HEK293 (cell line): Measurements from ENCODE around the gene PAF1.
A peak's percentile ranks its signal among the peaks of the same experiment; 100 is the strongest.

Experiments used
- FEZF1 ChIP-seq: fragments of 450-650 bp; formaldehyde crosslinking; IDR thresholded peaks from 2 replicates; pipeline ENCODE4 v1.5.1; 2016; ENCODE audit warnings: missing biosample characterization, missing genetic modification characterization
- HOXC10 ChIP-seq: sonication (generic); formaldehyde crosslinking; IDR thresholded peaks from 2 replicates; pipeline ENCODE4 v1.8.1; 2023; ENCODE audit warnings: mild to moderate bottlenecking, missing genetic modification reagents
- IKZF3 ChIP-seq: fragments of 450-650 bp; IDR thresholded peaks from 2 replicates; pipeline ENCODE4 v1.5.0; 2018; ENCODE audit warnings: missing biosample characterization, mild to moderate bottlenecking, missing genetic modification characterization, moderate library complexity
- MEIS1 ChIP-seq: sonication (generic); formaldehyde crosslinking; IDR thresholded peaks from 2 replicates; pipeline ENCODE4 v1.8.1; 2022; ENCODE audit warnings: missing genetic modification reagents, mild to moderate bottlenecking, borderline replicate concordance
- REPIN1 ChIP-seq: fragments of 450-650 bp; formaldehyde crosslinking; IDR thresholded peaks from 2 replicates; pipeline ENCODE4 v1.5.1; 2017; ENCODE audit warnings: missing biosample characterization, missing genetic modification characterization, low read depth
- SCRT1 ChIP-seq: fragments of 450-650 bp; formaldehyde crosslinking; IDR thresholded peaks from 2 replicates; pipeline ENCODE4 v1.5.1; 2016; ENCODE audit warnings: missing biosample characterization, missing genetic modification characterization, borderline replicate concordance
- SETDB1 ChIP-seq: IDR thresholded peaks from one replicate; pipeline ENCODE4 v1.6.1; 2017; ENCODE audit warnings: mild to moderate bottlenecking, low read length, moderate library complexity, mixed read lengths; ENCODE audit not compliant: insufficient read length
- SP2 ChIP-seq: fragments of 450-650 bp; formaldehyde crosslinking; IDR thresholded peaks from 2 replicates; pipeline ENCODE4 v1.5.1; 2016; ENCODE audit warnings: missing biosample characterization, missing genetic modification characterization
- SP3 ChIP-seq: fragments of 450-650 bp; formaldehyde crosslinking; IDR thresholded peaks from 2 replicates; pipeline ENCODE4 v1.5.1; 2016; ENCODE audit warnings: missing biosample characterization, missing genetic modification characterization
- YY1 ChIP-seq: fragments of 450-650 bp; formaldehyde crosslinking; IDR thresholded peaks from 2 replicates; pipeline ENCODE4 v1.5.1; 2018; ENCODE audit warnings: missing biosample characterization, missing genetic modification characterization
- YY2 ChIP-seq: fragments of 450-650 bp; formaldehyde crosslinking; IDR thresholded peaks from 2 replicates; pipeline ENCODE4 v1.5.1; 2016; ENCODE audit warnings: missing biosample characterization, missing genetic modification characterization
- ZBTB1 ChIP-seq: fragments of 450-650 bp; formaldehyde crosslinking; IDR thresholded peaks from 2 replicates; pipeline ENCODE4 v1.5.1; 2016; ENCODE audit warnings: missing biosample characterization, missing genetic modification characterization
- ZBTB17 ChIP-seq: fragments of 450-650 bp; formaldehyde crosslinking; IDR thresholded peaks from 2 replicates; pipeline ENCODE4 v1.5.1; 2016; ENCODE audit warnings: missing biosample characterization, missing genetic modification characterization
- ZFP41 ChIP-seq: fragments of 450-650 bp; formaldehyde crosslinking; IDR thresholded peaks from 2 replicates; pipeline ENCODE4 v1.5.1; 2016; ENCODE audit warnings: missing biosample characterization, missing genetic modification characterization, borderline replicate concordance
- ZNF133 ChIP-seq: fragments of 450-650 bp; formaldehyde crosslinking; IDR thresholded peaks from 2 replicates; pipeline ENCODE4 v1.5.1; 2016; ENCODE audit warnings: missing biosample characterization, missing genetic modification characterization
- ZNF155 ChIP-seq: fragments of 450-650 bp; formaldehyde crosslinking; IDR thresholded peaks from 2 replicates; pipeline ENCODE4 v1.5.1; 2016; ENCODE audit warnings: missing biosample characterization, missing genetic modification characterization
- ZNF169 ChIP-seq: fragments of 450-650 bp; formaldehyde crosslinking; IDR thresholded peaks from 2 replicates; pipeline ENCODE4 v1.5.1; 2016; ENCODE audit warnings: missing biosample characterization, missing genetic modification characterization
- ZNF2 ChIP-seq: fragments of 450-650 bp; formaldehyde crosslinking; IDR thresholded peaks from 2 replicates; pipeline ENCODE4 v1.5.1; 2016; ENCODE audit warnings: missing biosample characterization, missing genetic modification characterization
- ZNF223 ChIP-seq: fragments of 450-650 bp; formaldehyde crosslinking; IDR thresholded peaks from 2 replicates; pipeline ENCODE4 v1.5.1; 2016; ENCODE audit warnings: missing biosample characterization, missing genetic modification characterization
- ZNF239 ChIP-seq: fragments of 450-650 bp; formaldehyde crosslinking; IDR thresholded peaks from 2 replicates; pipeline ENCODE4 v1.5.1; 2016; ENCODE audit warnings: missing biosample characterization, missing genetic modification characterization
- ZNF324 ChIP-seq: fragments of 450-650 bp; formaldehyde crosslinking; IDR thresholded peaks from 2 replicates; pipeline ENCODE4 v1.5.1; 2016; ENCODE audit warnings: missing biosample characterization, missing genetic modification characterization
- ZNF350 ChIP-seq: fragments of 450-650 bp; formaldehyde crosslinking; IDR thresholded peaks from 2 replicates; pipeline ENCODE4 v1.5.0; 2017; ENCODE audit warnings: missing biosample characterization, mild to moderate bottlenecking, missing genetic modification characterization
- ZNF48 ChIP-seq: fragments of 450-650 bp; formaldehyde crosslinking; IDR thresholded peaks from 2 replicates; pipeline ENCODE4 v1.5.1; 2016; ENCODE audit warnings: missing biosample characterization, missing genetic modification characterization
- ZNF585B ChIP-seq: fragments of 450-650 bp; formaldehyde crosslinking; IDR thresholded peaks from 2 replicates; pipeline ENCODE4 v1.5.1; 2016; ENCODE audit warnings: missing biosample characterization, missing genetic modification characterization
- ZNF623 ChIP-seq: fragments of 450-650 bp; formaldehyde crosslinking; IDR thresholded peaks from 2 replicates; pipeline ENCODE4 v1.5.1; 2016; ENCODE audit warnings: missing biosample characterization, missing genetic modification characterization
- ZNF664 ChIP-seq: fragments of 450-650 bp; formaldehyde crosslinking; IDR thresholded peaks from 2 replicates; pipeline ENCODE4 v1.5.1; 2016; ENCODE audit warnings: missing biosample characterization, missing genetic modification characterization
- ZNF76 ChIP-seq: fragments of 450-650 bp; formaldehyde crosslinking; IDR thresholded peaks from 2 replicates; pipeline ENCODE4; 2016; ENCODE audit warnings: low read depth, missing biosample characterization, missing genetic modification characterization, borderline replicate concordance
- ZNF843 ChIP-seq: fragments of 450-650 bp; formaldehyde crosslinking; IDR thresholded peaks from 2 replicates; pipeline ENCODE4 v1.5.1; 2016; ENCODE audit warnings: missing biosample characterization, missing genetic modification characterization
- ZSCAN23 ChIP-seq: fragments of 450-650 bp; formaldehyde crosslinking; IDR thresholded peaks from 2 replicates; pipeline ENCODE4 v1.5.1; 2016; ENCODE audit warnings: missing biosample characterization, missing genetic modification characterization
- ZXDB ChIP-seq: fragments of 450-650 bp; formaldehyde crosslinking; IDR thresholded peaks from 2 replicates; pipeline ENCODE4 v1.5.1; 2016; ENCODE audit warnings: missing biosample characterization, missing genetic modification characterization
- TF ChIP-seq, protein P1 (sequence below): fragments of 450-650 bp; IDR thresholded peaks from 2 replicates; pipeline ENCODE4 v1.5.1; 2018; ENCODE audit warnings: missing biosample characterization, mild to moderate bottlenecking, missing genetic modification characterization
- TF ChIP-seq, protein P2 (sequence below): fragments of 450-650 bp; formaldehyde crosslinking; IDR thresholded peaks from 2 replicates; pipeline ENCODE4 v1.5.1; 2016; ENCODE audit warnings: missing biosample characterization, missing genetic modification characterization
- TF ChIP-seq, protein P3 (sequence below): fragments of 450-650 bp; formaldehyde crosslinking; IDR thresholded peaks from 2 replicates; pipeline ENCODE4 v1.5.1; 2016; ENCODE audit warnings: missing biosample characterization, missing genetic modification characterization, low read depth
- TF ChIP-seq, protein P4 (sequence below): fragments of 450-650 bp; formaldehyde crosslinking; IDR thresholded peaks from 2 replicates; pipeline ENCODE4 v1.5.1; 2017; ENCODE audit warnings: missing biosample characterization, missing genetic modification characterization

Gene PAF1

DNA sequence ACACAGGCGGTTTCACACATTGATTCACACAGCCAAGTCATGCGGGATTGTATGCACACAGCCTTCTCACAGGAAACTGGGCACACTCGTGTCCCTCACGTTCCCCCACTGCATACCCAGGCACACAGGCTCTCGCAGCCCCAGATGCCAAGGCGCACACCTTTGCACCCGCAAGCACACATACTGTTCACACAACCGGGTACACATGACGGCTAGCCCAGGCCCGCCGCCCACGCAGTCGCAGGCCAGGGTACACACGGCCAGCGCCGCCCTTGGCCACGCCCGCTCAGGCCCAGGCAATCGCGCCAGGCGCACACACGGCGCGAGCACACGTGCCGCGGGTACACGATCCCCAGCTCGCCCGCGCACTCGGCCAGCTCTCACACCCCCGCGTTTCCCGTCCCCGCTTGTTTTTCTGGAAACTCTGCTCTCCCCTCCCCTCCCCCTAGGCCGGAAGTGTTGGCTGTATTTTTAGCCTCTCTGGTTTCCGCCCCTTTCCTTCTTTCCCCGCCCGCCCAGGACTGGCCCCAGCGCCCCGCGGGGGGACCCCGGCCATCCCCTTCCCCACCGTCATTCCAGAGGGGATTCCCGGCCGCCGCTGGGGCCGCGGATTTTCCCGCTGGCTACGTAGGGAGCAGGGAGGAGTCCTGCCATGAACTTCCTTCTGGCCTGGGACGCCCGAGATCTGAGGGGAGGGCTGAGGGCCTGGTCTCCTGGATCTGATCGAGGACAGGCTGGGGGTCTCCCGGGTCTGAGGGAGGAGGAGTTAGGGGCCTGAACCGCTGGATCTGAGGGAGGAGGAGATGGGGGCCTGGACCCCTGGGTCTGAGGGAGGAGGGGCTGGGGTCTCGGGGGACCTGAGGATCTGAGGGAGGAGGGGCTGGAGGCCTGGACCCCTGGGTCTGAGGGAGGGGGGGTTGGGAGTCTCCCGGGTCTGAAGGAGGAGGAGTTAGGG is 11.7 kb upstream of the PAF1 start (continued):
- TF ChIP-seq, protein P1, sequence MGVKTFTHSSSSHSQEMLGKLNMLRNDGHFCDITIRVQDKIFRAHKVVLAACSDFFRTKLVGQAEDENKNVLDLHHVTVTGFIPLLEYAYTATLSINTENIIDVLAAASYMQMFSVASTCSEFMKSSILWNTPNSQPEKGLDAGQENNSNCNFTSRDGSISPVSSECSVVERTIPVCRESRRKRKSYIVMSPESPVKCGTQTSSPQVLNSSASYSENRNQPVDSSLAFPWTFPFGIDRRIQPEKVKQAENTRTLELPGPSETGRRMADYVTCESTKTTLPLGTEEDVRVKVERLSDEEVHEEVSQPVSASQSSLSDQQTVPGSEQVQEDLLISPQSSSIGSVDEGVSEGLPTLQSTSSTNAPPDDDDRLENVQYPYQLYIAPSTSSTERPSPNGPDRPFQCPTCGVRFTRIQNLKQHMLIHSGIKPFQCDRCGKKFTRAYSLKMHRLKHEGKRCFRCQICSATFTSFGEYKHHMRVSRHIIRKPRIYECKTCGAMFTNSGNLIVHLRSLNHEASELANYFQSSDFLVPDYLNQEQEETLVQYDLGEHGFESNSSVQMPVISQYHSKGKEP (tag by site-specific recombination) = peak; percentile 43; the same call in 1 of the 2 replicates
- TF ChIP-seq ZSCAN23 (tag by site-specific recombination) = 0 out of 2 replicates have a peak, but pooled peaks have one; percentile 21
- TF ChIP-seq ZNF623 (tag by site-specific recombination) = no peak
- peak; percentile 47 for TF ChIP-seq ZNF324 (tag by site-specific recombination)
- peak; percentile 89 for TF ChIP-seq ZNF843
- TF ChIP-seq ZNF2 (tag by site-specific recombination) = peak; percentile 92
- TF ChIP-seq, protein P2, sequence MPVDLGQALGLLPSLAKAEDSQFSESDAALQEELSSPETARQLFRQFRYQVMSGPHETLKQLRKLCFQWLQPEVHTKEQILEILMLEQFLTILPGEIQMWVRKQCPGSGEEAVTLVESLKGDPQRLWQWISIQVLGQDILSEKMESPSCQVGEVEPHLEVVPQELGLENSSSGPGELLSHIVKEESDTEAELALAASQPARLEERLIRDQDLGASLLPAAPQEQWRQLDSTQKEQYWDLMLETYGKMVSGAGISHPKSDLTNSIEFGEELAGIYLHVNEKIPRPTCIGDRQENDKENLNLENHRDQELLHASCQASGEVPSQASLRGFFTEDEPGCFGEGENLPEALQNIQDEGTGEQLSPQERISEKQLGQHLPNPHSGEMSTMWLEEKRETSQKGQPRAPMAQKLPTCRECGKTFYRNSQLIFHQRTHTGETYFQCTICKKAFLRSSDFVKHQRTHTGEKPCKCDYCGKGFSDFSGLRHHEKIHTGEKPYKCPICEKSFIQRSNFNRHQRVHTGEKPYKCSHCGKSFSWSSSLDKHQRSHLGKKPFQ (tag by site-specific recombination) = peak; percentile 98
- 0 out of 2 replicates have a peak, but pooled peaks have one; percentile 82 for TF ChIP-seq ZNF169 (tag by site-specific recombination)
- TF ChIP-seq ZNF223 (tag by site-specific recombination) = no peak
- TF ChIP-seq HOXC10 (CRISPR knock-in tag) = no peak
- TF ChIP-seq ZFP41 (tag by site-specific recombination) = no peak
- TF ChIP-seq SP3 (tag by site-specific recombination) = peak; percentile 91
- TF ChIP-seq, protein P3, sequence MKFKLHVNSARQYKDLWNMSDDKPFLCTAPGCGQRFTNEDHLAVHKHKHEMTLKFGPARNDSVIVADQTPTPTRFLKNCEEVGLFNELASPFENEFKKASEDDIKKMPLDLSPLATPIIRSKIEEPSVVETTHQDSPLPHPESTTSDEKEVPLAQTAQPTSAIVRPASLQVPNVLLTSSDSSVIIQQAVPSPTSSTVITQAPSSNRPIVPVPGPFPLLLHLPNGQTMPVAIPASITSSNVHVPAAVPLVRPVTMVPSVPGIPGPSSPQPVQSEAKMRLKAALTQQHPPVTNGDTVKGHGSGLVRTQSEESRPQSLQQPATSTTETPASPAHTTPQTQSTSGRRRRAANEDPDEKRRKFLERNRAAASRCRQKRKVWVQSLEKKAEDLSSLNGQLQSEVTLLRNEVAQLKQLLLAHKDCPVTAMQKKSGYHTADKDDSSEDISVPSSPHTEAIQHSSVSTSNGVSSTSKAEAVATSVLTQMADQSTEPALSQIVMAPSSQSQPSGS (tag by site-specific recombination) = no peak
- TF ChIP-seq SCRT1 = no peak
- TF ChIP-seq ZNF155 (tag by site-specific recombination) = no peak
- peak; percentile 93; the same call in 1 of the 2 replicates for TF ChIP-seq ZXDB (tag by site-specific recombination)
- peak; percentile 62 for TF ChIP-seq ZNF664 (tag by site-specific recombination)
- peak; percentile 47; the same call in 1 of the 2 replicates for TF ChIP-seq ZNF239
- TF ChIP-seq FEZF1 = no peak
- TF ChIP-seq REPIN1 (tag by site-specific recombination) = 0 out of 2 replicates have a peak, but pooled peaks have one; percentile 52
- no peak for TF ChIP-seq ZNF133 (tag by site-specific recombination)
- TF ChIP-seq IKZF3 = peak; percentile 92
- no peak for TF ChIP-seq ZNF350 (tag by site-specific recombination)
- peak; percentile 88 for TF ChIP-seq SP2 (tag by site-specific recombination)
- no peak; the same call in 1 of the 2 replicates for TF ChIP-seq YY1 (tag by site-specific recombination)
- peak; percentile 71; the same call in 1 of the 2 replicates for TF ChIP-seq YY2
- no peak for TF ChIP-seq SETDB1
- TF ChIP-seq, protein P4, sequence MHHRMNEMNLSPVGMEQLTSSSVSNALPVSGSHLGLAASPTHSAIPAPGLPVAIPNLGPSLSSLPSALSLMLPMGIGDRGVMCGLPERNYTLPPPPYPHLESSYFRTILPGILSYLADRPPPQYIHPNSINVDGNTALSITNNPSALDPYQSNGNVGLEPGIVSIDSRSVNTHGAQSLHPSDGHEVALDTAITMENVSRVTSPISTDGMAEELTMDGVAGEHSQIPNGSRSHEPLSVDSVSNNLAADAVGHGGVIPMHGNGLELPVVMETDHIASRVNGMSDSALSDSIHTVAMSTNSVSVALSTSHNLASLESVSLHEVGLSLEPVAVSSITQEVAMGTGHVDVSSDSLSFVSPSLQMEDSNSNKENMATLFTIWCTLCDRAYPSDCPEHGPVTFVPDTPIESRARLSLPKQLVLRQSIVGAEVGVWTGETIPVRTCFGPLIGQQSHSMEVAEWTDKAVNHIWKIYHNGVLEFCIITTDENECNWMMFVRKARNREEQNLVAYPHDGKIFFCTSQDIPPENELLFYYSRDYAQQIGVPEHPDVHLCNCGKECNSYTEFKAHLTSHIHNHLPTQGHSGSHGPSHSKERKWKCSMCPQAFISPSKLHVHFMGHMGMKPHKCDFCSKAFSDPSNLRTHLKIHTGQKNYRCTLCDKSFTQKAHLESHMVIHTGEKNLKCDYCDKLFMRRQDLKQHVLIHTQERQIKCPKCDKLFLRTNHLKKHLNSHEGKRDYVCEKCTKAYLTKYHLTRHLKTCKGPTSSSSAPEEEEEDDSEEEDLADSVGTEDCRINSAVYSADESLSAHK (tag by site-specific recombination) = no peak; the same call in none of the 2 replicates
- peak; percentile 62; the same call in 1 of the 2 replicates for TF ChIP-seq ZNF76
- TF ChIP-seq ZNF48 (tag by site-specific recombination) = no peak
- no peak for TF ChIP-seq ZNF585B (tag by site-specific recombination)
- TF ChIP-seq ZBTB1 = peak; percentile 74; the same call in 1 of the 2 replicates
- peak; percentile 100 for TF ChIP-seq ZBTB17
- TF ChIP-seq MEIS1 (CRISPR knock-in tag) = no peak
